ENCODE measurements around the gene LILRA6.

LILRA6 gene

DNA sequence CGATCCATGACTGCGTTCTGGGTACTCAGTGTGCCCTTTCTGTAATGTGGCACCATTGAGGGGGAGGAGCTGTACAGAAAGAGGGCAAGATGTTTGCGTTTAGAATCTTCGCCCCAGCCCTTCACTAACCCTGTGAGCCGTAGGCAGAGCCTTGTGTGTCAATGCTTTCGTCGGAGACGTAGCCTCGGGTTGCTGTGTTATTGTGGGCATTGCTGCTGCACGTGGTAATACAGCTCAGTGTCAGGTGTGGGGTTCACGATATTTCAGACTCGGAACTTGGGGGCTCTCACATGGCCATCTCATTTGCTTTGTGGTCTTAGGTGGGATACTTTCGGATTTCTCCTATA is 35.8 kb downstream of the LILRA6 start:
- no peak overlapping the region for H3K27ac Mint-ChIP-seq
- H3K4me3 Mint-ChIP-seq = no peak overlapping the region
- no peaks in the 10 kb centered on the region for H3K27me3 Mint-ChIP-seq (ENCODE audit: low read depth)
- peaks cover 77% of the 10 kb centered on the region for H3K36me3 Mint-ChIP-seq (ENCODE audit: low read depth)
- no peaks in the 10 kb centered on the region for H3K9me3 Mint-ChIP-seq
- H3K4me1 Mint-ChIP-seq = peaks cover 72% of the 10 kb centered on the region
- TF ChIP-seq, protein P1, sequence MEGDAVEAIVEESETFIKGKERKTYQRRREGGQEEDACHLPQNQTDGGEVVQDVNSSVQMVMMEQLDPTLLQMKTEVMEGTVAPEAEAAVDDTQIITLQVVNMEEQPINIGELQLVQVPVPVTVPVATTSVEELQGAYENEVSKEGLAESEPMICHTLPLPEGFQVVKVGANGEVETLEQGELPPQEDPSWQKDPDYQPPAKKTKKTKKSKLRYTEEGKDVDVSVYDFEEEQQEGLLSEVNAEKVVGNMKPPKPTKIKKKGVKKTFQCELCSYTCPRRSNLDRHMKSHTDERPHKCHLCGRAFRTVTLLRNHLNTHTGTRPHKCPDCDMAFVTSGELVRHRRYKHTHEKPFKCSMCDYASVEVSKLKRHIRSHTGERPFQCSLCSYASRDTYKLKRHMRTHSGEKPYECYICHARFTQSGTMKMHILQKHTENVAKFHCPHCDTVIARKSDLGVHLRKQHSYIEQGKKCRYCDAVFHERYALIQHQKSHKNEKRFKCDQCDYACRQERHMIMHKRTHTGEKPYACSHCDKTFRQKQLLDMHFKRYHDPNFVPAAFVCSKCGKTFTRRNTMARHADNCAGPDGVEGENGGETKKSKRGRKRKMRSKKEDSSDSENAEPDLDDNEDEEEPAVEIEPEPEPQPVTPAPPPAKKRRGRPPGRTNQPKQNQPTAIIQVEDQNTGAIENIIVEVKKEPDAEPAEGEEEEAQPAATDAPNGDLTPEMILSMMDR (IDR thresholded peaks at IDR 0.05; ENCODE audit: unreplicated experiment in 3 of 3) = no peak

DNA sequence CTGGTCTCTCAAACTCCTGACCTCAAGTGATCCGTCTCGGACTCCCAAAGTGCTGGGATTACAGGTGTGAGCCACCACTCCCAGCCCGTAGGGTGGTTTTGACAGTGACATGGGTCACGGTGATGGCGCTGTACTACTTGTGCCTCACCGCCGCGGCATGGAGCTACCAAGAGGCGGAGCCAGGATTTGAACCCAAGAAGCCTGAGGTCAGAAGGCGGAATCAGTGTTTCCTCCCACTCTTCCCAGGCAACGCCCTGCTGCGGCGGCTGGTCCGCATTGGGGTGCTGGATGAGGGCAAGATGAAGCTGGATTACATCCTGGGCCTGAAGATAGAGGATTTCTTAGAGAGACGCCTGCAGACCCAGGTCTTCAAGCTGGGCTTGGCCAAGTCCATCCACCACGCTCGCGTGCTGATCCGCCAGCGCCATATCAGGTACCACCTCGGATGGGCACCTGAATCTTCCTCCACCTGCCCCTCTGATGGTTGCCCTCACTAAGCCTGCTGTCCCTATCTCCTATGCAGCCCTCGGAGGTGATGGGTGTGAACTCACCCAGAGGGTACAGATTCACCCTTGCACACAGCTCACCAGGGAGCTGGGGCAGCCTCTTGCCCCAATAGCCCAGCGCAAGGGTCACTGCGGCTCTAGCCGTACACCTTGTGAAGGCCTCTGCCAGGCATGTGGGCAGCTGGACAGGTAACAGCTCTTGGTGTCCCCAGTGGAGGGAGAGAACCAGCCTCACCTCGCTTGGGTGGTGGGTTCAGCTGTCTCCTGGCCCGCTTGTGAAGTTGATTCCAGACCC is 36.4 kb downstream of the LILRA6 start:
- peaks cover 75% of the 10 kb centered on the region for H3K4me1 Mint-ChIP-seq
- no peaks in the 10 kb centered on the region for H3K9me3 Mint-ChIP-seq
- no peak overlapping the region for H3K4me3 Mint-ChIP-seq
- TF ChIP-seq, protein P1 (IDR thresholded peaks at IDR 0.05; ENCODE audit: unreplicated experiment in 3 of 3) = no peak
- H3K27ac Mint-ChIP-seq = no peak overlapping the region
- H3K36me3 Mint-ChIP-seq (ENCODE audit: low read depth) = peaks cover 81% of the 10 kb centered on the region
- no peaks in the 10 kb centered on the region for H3K27me3 Mint-ChIP-seq (ENCODE audit: low read depth)

DNA sequence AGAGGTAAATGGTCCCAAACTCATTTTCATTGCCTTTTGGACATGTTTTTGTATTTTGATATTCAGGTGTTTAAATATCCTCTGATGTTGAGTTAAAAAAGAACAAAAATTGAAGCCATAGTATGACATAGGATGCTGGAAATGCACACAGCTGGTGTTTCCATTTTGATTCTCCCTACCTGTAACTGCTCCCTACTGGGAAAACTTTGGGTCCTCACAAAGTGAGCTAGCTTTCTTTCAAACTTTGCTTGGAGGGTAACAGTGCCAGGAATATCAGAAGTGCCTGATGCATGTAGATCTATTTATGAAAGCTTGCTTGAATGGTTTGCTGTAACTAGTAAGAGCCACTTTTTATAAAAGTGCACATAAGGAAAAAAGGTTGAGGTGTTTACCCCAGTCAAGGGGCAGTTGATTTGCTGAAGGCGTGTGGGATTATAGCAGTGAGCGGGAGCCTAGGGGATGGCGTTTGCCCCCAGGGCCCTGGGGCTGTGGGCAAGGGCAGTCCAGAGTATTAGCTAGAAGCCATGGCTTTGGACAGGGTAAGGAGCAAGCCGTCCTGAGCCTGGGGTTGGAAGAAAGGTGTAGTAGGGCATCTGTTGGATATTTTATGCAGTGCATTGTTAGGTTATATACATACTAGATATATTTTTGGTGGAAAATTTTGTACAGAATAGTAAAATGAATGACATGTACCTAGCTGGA is 37.7 kb downstream of the LILRA6 start:
- TF ChIP-seq, protein P1 (IDR thresholded peaks at IDR 0.05; ENCODE audit: unreplicated experiment in 3 of 3) = no peak
- Mint-ChIP-seq H3K4me3 (peak overlapping the region in 2 of 3 experiments; percentile 2 to 3), H3K36me3 (ENCODE audit: low read depth) (peaks cover 80% of the 10 kb centered on the region), H3K4me1 (peaks cover 73% of the 10 kb centered on the region), H3K9me3 (no peaks in the 10 kb centered on the region), H3K27me3 (ENCODE audit: low read depth) (no peaks in the 10 kb centered on the region), H3K27ac (no peak overlapping the region)

DNA sequence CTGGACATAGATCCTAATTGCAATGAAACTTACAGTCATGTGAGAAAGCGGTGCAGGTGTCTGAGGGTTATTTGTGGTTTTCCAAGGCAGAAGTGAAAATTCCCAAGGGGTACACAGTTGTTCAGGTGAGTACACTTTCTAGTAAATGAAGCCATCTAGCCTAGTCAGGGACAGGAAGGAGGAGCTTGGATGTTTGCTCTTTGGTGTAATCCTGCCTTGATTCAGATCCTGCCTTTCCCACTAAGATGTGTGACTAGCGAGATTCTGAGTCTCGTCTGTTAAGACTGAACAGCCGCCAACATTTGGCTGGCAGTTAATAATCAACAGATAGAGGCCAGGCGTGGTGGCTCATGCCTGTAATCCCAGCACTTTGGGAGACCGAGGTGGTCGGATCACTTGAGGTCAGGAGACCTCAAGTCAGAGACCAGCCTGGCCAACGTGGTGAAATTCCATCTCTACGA is 39.4 kb downstream of the LILRA6 start:
- H3K27ac Mint-ChIP-seq = peak overlapping the region; percentile 42 to 83 (median 76)
- H3K9me3 Mint-ChIP-seq = no peaks in the 10 kb centered on the region
- peak overlapping the region; percentile 93 to 98 (median 97) for H3K4me3 Mint-ChIP-seq
- peaks cover 74% of the 10 kb centered on the region for H3K36me3 Mint-ChIP-seq (ENCODE audit: low read depth)
- TF ChIP-seq, protein P1 (IDR thresholded peaks at IDR 0.05; ENCODE audit: unreplicated experiment in 3 of 3) = no peak
- peaks cover 63% of the 10 kb centered on the region for H3K4me1 Mint-ChIP-seq
- H3K27me3 Mint-ChIP-seq (ENCODE audit: low read depth) = no peaks in the 10 kb centered on the region

DNA sequence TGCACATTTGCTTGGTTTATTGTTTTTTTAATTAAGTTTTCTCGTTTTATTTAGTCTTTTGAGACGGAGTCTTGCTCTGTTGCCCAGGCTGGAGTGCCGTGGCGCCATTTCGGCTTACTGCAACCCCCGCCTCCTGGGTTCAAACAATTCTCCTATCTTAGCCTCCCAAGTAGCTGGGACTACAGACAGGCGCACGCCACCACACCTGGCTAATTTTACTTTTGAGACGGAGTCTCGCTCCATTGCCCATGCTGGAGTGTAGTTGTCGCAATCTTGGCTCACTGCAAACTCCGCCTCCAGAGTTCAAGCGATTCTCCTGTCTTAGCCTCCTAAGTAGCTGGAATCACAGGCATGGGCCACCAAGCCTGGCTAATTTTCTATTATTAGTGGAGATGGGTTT is 40.6 kb downstream of the LILRA6 start:
- peak overlapping the region; percentile 93 to 98 (median 97) for H3K4me3 Mint-ChIP-seq
- H3K27me3 Mint-ChIP-seq (ENCODE audit: low read depth) = no peaks in the 10 kb centered on the region
- peaks cover 54% of the 10 kb centered on the region for H3K4me1 Mint-ChIP-seq
- H3K27ac Mint-ChIP-seq = peak overlapping the region; percentile 76 to 98 (median 95)
- TF ChIP-seq, protein P1 (IDR thresholded peaks at IDR 0.05; ENCODE audit: unreplicated experiment in 3 of 3) = no peak
- H3K36me3 Mint-ChIP-seq (ENCODE audit: low read depth) = peaks cover 66% of the 10 kb centered on the region
- H3K9me3 Mint-ChIP-seq = no peaks in the 10 kb centered on the region
